GM12878 (cell line): ENCODE data around the gene SFT2D1. TPM values are rescaled to one million over a fixed set of nuclear protein-coding genes. Genes with fewer than 3 reads are reported as not detected.

Experiments
- ATAC-seq: fragments of 200-7000 bp; cut with Tn5 transposase; 3 replicates; pipeline ENCODE4 v1.9.1; 2020; ENCODE audit warnings: mild to moderate bottlenecking, moderate library complexity
- BruUV-seq: library from RNA; stranded (reverse); fragments of 400-500 nt; replicated peaks from 2 replicates; lab custom pipeline; 2021; lab: Mats Ljungman, UMichigan
- CTCF ChIA-PET: fragments of 300-600 bp; sonication (Branson Sonifier 250); formaldehyde crosslinking; extraction: SDS; loops from one replicate; lab custom pipeline; 2021; ENCODE audit warnings: inconsistent platforms; lab: Yijun Ruan, JAX
- POLR2A ChIA-PET: fragments of 350-600 bp; formaldehyde crosslinking; extraction: SDS; loops from one replicate; lab custom pipeline; 2021; ENCODE audit warnings: inconsistent platforms; lab: Charles Lee
- RAD21 ChIA-PET: fragments of 300-600 bp; sonication (Branson Sonifier 250); formaldehyde crosslinking; loops from one replicate; lab custom pipeline; 2023; ENCODE audit warnings: antibody characterized with exemption; ENCODE audit not compliant: unreplicated experiment; lab: Charles Lee
- SMC1A ChIA-PET: fragments of 300-600 bp; sonication (Branson Sonifier 250); formaldehyde crosslinking; loops from one replicate; lab custom pipeline; 2023; ENCODE audit not compliant: unreplicated experiment, uncharacterized antibody; lab: Charles Lee
- DNase-seq: peaks from one replicate; pipeline ENCODE4 v3.0.0-alpha.2; 2011; ENCODE audit warnings: low read depth, low spot score
- FAIRE-seq: peaks from 3 replicates; lab custom pipeline; 2011; peaks lifted over from hg19 to GRCh38; lab: Jason Lieb, UNC
- H2AFZ ChIP-seq: 2 replicates; pipeline ENCODE4 v1.6.0; 2011; ENCODE audit warnings: low read depth, low read length, control low read depth; ENCODE audit not compliant: control insufficient read depth
- H3K27ac ChIP-seq: 2 replicates; pipeline ENCODE4 v1.5.1; 2011; ENCODE audit warnings: control low read depth; ENCODE audit not compliant: control insufficient read depth, insufficient read depth
- H3K27me3 ChIP-seq, 2 experiments: replicated peaks in 1 of 2; 2 replicates each; pipeline versions ENCODE4 v1.6.0 to v1.6.1; 2011; ENCODE audit warnings: low read length in 1 of 2; ENCODE audit not compliant: control insufficient read depth in 2 of 2, insufficient read depth in 2 of 2
- H3K36me3 ChIP-seq, 2 experiments: 2 replicates each; pipeline ENCODE4 v1.5.1; 2011; ENCODE audit warnings: low read length in 1 of 2; ENCODE audit not compliant: control insufficient read depth in 2 of 2, insufficient read depth in 2 of 2
- H3K4me1 ChIP-seq: 2 replicates; pipeline ENCODE4 v1.6.1; 2011; ENCODE audit warnings: mild to moderate bottlenecking, low read length, moderate library complexity, mixed read lengths; ENCODE audit not compliant: control insufficient read depth, insufficient read depth
- H3K4me2 ChIP-seq: 2 replicates; pipeline ENCODE4 v1.6.0; 2011; ENCODE audit warnings: control low read depth; ENCODE audit not compliant: control insufficient read depth, insufficient read depth
- H3K4me3 ChIP-seq: fragments of 200-600 bp; sonication (generic); 2 replicates; pipeline ENCODE4 v1.5.1; 2016
- H3K79me2 ChIP-seq: 2 replicates; pipeline ENCODE4 v1.6.0; 2011; ENCODE audit warnings: low read length; ENCODE audit not compliant: control insufficient read depth, insufficient read depth
- H3K9ac ChIP-seq: 2 replicates; pipeline ENCODE4 v1.8.0; 2011; ENCODE audit warnings: low read length, control low read depth, mixed read lengths; ENCODE audit not compliant: control insufficient read depth, insufficient read depth
- H3K9me3 ChIP-seq: replicated peaks from 3 replicates; pipeline ENCODE4 v1.5.1; 2011; ENCODE audit warnings: mild to moderate bottlenecking, low read length; ENCODE audit not compliant: control insufficient read depth, insufficient read depth
- H4K20me1 ChIP-seq: 2 replicates; pipeline ENCODE4 v1.6.0; 2011; ENCODE audit not compliant: control insufficient read depth, insufficient read depth
- E4F1 ChIP-seq: fragments of 450-650 bp; IDR thresholded peaks from 2 replicates; pipeline ENCODE4 v1.6.1; 2018; ENCODE audit warnings: borderline replicate concordance, mild to moderate bottlenecking; ENCODE audit not compliant: partially characterized antibody
- HDAC6 ChIP-seq: fragments of 200-600 bp; sonication (generic); IDR thresholded peaks from one replicate; pipeline ENCODE4 v1.8.0; 2017; ENCODE audit warnings: antibody characterized with exemption; ENCODE audit not compliant: unreplicated experiment
- IKZF1 ChIP-seq: fragments of 450-650 bp; conservative IDR thresholded peaks from 2 replicates; pipeline ENCODE4 v1.6.1; 2017; ENCODE audit warnings: antibody characterized with exemption, mild to moderate bottlenecking
- MEF2A ChIP-seq: IDR thresholded peaks from 2 replicates; pipeline ENCODE4 v1.6.1; 2011; ENCODE audit warnings: low read depth, mild to moderate bottlenecking, low read length, moderate library complexity; ENCODE audit not compliant: insufficient read depth
- PBX3 ChIP-seq: IDR thresholded peaks from 2 replicates; pipeline ENCODE4 v1.6.1; 2011; ENCODE audit warnings: mild to moderate bottlenecking, low read depth, low read length, moderate library complexity; ENCODE audit not compliant: insufficient replicate concordance
- SMAD1 ChIP-seq: fragments of 450-650 bp; IDR thresholded peaks from 2 replicates; pipeline ENCODE4 v1.6.1; 2018; ENCODE audit warnings: mild to moderate bottlenecking, low read depth; ENCODE audit not compliant: partially characterized antibody
- TCF12 ChIP-seq: IDR thresholded peaks from 2 replicates; pipeline ENCODE4 v1.6.1; 2011; ENCODE audit warnings: low read depth, mild to moderate bottlenecking, low read length
- ZBTB4 ChIP-seq: fragments of 450-650 bp; formaldehyde crosslinking; IDR thresholded peaks from 2 replicates; pipeline ENCODE4 v1.4.0; 2022; ENCODE audit warnings: mild to moderate bottlenecking, moderate library complexity
- WGBS: methylation state at CpG from one replicate; pipeline ENCODE4 v1.1.6; 2016; ENCODE audit warnings: low lambda C conversion rate; ENCODE audit not compliant: insufficient replicate concordance, insufficient coverage; ENCODE audit errors: missing lambda C conversion rate; 5-methylcytosine and 5-hydroxymethylcytosine counted together
- in situ Hi-C: fragments of 300-500 bp; cut with MboI; formaldehyde crosslinking; loops from 9 replicates; pipeline ENCODE4 v1.14.3; 2018; ENCODE audit warnings: mixed read lengths
- intact Hi-C: fragments of 100-400 bp; cut with micrococcal nuclease; formaldehyde crosslinking; loops from one replicate; pipeline ENCODE4 v1.14.2; 2022; ENCODE audit not compliant: unreplicated experiment
- polyA plus RNA-seq, 11 experiments: library from polyadenylated mRNA; depleted of rRNA in 4 of 11; unstranded in 6 of 11; stranded (reverse) in 5 of 11; fragments of >200 nt; fragmentation: Nextera tagmentation in 4 of 11; fragmentation: Illumina TruSeq in 1 of 11; extraction: Ambion mirVana in 4 of 11; extraction: Trizol in 1 of 11; gene quantifications; 1 replicate in 1 of 11; 2 replicates in 10 of 11; pipeline versions ENCODE4 v1.2.1 to v1.2.3, GENCODE V29; 2011 to 2016; ENCODE audit warnings: inconsistent platforms in 2 of 11, missing spikeins in 2 of 11, low read depth in 1 of 11
- total RNA-seq, 4 experiments: library from RNA; depleted of rRNA in 3 of 4; stranded (reverse); fragments of >200 nt in 3 of 4; fragmentation: Illumina TruSeq in 1 of 4; extraction: Trizol in 1 of 4; gene quantifications; 2 replicates each; pipeline versions ENCODE4 v1.2.1 to v1.2.3, GENCODE V29; 2013 to 2021

Gene SFT2D1
- total and polyA plus RNA-seq, 10 of the 15 experiments (the other 5 are each of a cell fraction or from before 2014, with no cell fraction given) = 69.5 to 281 (median 124) TPM

GRCh38 chr6:166315436-166315835 is 26.9 kb downstream of the SFT2D1 start:
- Histone ChIP-seq H2AFZ (no peak overlapping the region), H3K4me2 (no peak overlapping the region), H3K79me2 (no peaks in the 10 kb centered on the region), H4K20me1 (no peaks in the 10 kb centered on the region), H3K9me3 (no peaks in the 10 kb centered on the region), H3K36me3 (peaks cover 0 to 2% of the 10 kb centered on the region in 2 experiments; a peak in 3 of 4 replicates), H3K27me3 (no peaks in the 10 kb centered on the region), H3K9ac (no peak overlapping the region), H3K4me1 (no peaks in the 10 kb centered on the region), H3K4me3 (no peak overlapping the region)
- ATAC-seq (no peak), FAIRE-seq (no peak), DNase-seq (no peak)
- intact Hi-C loops (no loop called here), in situ Hi-C loops (no loop called here)
- CTCF ChIA-PET = interaction anchor here (2.6 to 11.5 kb wide), 2 partner anchors 39 to 84 kb away, joined by 40 to 317 read pairs; no protein-coding TSS in a partner anchor
- POLR2A ChIA-PET = no interaction called here
- no TSS peak for BruUV-seq
- SMC1A ChIA-PET = interaction anchor here (0.6 to 2.8 kb wide), 2 partner anchors 51 to 63 kb away, joined by 3 to 79 read pairs; no protein-coding TSS in a partner anchor
- 74% methylated on average over 11 of the region's 11 CpGs for WGBS
- TF ChIP-seq IKZF1 (no peak), E4F1 (no peak)
- TF ChIP-seq, all 136 proteins: peak for 0
- RAD21 ChIA-PET = interaction anchor here (2.8 to 6.2 kb wide), 2 partner anchors 65 to 84 kb away, joined by 73 to 165 read pairs; no protein-coding TSS in a partner anchor
- no peak overlapping the region for H3K27ac ChIP-seq

- ChIA-PET POLR2A (interaction anchor here (1.3 to 1.7 kb wide), 2 partner anchors 11 to 22 kb away, joined by 3 to 7 read pairs; no protein-coding TSS in a partner anchor), CTCF (interaction anchor here (0.7 to 11.5 kb wide), 24 partner anchors 8 to 344 kb away, joined by 3 to 317 read pairs (median 8); partner anchors contain the start of gene SFT2D1), SMC1A (interaction anchor here (1.1 to 2.8 kb wide), 13 partner anchors 10 to 86 kb away, joined by 3 to 79 read pairs (median 13); no protein-coding TSS in a partner anchor), RAD21 (interaction anchor here (1.4 to 6.7 kb wide), 10 partner anchors 8 to 90 kb away, joined by 4 to 165 read pairs (median 12); no protein-coding TSS in a partner anchor)
- intact Hi-C loops (no loop called here), in situ Hi-C loops (loop anchor here (5.0 kb wide), 1 partner anchor 37 kb away; no protein-coding TSS in a partner anchor)
- H2AFZ ChIP-seq = no peak overlapping the region
- no peaks in the 10 kb centered on the region for H3K79me2 ChIP-seq
- no peak overlapping the region for H3K4me3 ChIP-seq
- ATAC-seq (no peak), DNase-seq (no peak), FAIRE-seq (no peak)
- H3K27ac ChIP-seq = no peak overlapping the region
- H3K4me1 ChIP-seq = no peaks in the 10 kb centered on the region
- no peaks in the 10 kb centered on the region for H4K20me1 ChIP-seq
- H3K36me3 ChIP-seq = no peaks in the 10 kb centered on the region; a peak in 3 of 4 replicates
- H3K27me3 ChIP-seq = no peaks in the 10 kb centered on the region
- H3K9ac ChIP-seq = no peak overlapping the region
- no TSS peak for BruUV-seq
- H3K9me3 ChIP-seq = no peaks in the 10 kb centered on the region
- no peak for TF ChIP-seq HDAC6
- TF ChIP-seq ZBTB4 = no peak
- TF ChIP-seq TCF12 = no peak
- no peak for TF ChIP-seq SMAD1
- no peak for TF ChIP-seq MEF2A
- TF ChIP-seq PBX3 = no peak
- 72% methylated on average over 9 of the region's 9 CpGs for WGBS
- no peak overlapping the region for H3K4me2 ChIP-seq
Observed at GRCh38 chr6:166314454-166314853, 27.9 kb downstream of the SFT2D1 start.
